Activated CD4-positive, CD25-positive, alpha-beta regulatory T cell treated with anti-CD3 and anti-CD28 coated beads, Interleukin-2, amount 50 U/mL, for 24 hours (primary cell): ENCODE measurements around the gene LOXHD1.

Experiments
- ATAC-seq, 2 donors: fragments of 150-1000 bp; cut with Tn5 transposase; one replicate each; pipeline ENCODE4 v1.10.0; 2021; ENCODE audit warnings: mild to moderate bottlenecking in 1 of 2, moderate library complexity in 1 of 2

LOXHD1 gene, protein sequence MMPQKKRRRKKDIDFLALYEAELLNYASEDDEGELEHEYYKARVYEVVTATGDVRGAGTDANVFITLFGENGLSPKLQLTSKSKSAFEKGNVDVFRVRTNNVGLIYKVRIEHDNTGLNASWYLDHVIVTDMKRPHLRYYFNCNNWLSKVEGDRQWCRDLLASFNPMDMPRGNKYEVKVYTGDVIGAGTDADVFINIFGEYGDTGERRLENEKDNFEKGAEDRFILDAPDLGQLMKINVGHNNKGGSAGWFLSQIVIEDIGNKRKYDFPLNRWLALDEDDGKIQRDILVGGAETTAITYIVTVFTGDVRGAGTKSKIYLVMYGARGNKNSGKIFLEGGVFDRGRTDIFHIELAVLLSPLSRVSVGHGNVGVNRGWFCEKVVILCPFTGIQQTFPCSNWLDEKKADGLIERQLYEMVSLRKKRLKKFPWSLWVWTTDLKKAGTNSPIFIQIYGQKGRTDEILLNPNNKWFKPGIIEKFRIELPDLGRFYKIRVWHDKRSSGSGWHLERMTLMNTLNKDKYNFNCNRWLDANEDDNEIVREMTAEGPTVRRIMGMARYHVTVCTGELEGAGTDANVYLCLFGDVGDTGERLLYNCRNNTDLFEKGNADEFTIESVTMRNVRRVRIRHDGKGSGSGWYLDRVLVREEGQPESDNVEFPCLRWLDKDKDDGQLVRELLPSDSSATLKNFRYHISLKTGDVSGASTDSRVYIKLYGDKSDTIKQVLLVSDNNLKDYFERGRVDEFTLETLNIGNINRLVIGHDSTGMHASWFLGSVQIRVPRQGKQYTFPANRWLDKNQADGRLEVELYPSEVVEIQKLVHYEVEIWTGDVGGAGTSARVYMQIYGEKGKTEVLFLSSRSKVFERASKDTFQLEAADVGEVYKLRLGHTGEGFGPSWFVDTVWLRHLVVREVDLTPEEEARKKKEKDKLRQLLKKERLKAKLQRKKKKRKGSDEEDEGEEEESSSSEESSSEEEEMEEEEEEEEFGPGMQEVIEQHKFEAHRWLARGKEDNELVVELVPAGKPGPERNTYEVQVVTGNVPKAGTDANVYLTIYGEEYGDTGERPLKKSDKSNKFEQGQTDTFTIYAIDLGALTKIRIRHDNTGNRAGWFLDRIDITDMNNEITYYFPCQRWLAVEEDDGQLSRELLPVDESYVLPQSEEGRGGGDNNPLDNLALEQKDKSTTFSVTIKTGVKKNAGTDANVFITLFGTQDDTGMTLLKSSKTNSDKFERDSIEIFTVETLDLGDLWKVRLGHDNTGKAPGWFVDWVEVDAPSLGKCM (N-terminal part only)

DNA sequence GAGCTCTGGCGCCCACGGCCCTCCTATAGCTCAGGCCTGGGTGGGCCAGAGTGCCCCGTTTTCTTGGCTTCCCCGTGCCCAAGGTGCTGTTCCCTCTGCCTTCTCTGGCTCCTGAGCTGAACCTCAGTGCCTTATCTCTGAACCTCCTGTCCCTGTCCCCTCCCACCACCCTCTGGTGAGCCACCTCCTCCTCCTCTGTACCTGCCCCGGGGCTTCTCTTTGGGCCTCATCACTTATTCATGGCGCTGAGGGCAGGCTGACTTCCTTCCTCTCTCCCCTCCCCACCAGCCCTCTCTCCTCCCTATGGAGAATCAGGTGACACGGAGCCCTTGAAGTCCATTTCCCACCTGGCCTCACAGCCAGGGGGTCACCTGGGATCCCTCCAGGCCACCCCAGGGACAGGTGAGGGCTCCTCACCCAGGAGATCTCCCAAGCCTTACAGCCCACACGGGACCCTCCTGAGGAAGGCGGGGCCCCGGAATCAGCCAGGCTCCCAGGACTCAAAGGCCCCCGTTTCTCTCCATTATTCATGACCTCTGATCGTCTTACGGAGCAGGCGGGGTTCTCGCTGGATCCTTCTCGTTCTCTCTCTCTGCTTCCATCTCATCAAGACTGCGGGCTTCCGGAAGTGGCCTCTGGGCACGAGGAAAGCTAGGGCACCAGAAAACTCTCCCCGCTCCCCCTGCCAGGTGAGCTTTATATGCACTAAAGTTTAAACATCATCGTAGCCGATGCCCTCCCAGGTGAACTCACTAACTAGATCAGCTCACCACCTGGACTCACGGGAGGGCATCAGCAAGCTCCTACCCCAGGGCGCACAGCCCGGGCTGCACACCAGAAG lies at the start of gene LOXHD1:
LOXHD1 (minus strand) TSS at position 106 of the 841 bp plus-strand sequence. CDS start 187 bp downstream, outside the sequence.
- no peak for ATAC-seq

DNA sequence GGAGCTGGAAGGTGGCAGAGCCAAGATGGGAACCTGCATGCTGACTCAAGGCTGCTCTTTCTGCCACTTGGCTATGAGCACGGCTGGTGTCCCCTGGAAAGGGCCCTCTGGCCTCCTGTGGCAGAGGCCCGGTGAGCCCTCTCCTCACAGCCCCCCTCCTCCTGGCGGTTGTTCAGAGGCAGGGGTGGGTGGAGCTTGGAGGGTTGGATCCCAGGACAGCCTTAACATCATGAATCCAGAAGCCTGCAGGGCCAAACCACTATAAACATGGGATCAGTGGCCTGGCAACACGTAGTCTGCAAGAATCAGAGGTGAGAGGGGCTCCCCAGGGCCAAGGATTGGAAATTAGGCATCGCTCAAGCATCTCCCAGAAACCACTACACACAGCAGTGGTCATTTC lies 48.5 kb upstream of the LOXHD1 start:
- ATAC-seq = no peak

DNA sequence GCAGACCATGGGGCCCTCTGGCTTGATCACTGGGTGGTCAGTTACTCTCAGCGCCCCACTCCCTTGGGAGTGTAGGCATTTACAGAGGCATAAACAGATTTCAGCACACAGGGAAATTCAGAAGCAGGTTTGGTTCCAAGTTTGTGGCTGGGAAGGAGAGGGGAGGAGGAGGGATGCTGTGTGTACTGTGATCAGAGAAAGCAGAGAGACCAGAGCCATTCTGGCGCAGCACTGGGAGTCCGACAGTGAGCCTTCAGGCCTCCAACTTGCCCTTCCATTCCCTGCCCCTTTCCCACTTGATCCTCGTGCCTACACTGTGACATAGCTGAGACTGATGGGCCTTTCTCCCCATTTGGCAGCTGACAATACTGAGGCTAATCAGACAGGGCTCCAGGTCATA lies 47.8 kb upstream of the LOXHD1 start:
- no peak for ATAC-seq

DNA sequence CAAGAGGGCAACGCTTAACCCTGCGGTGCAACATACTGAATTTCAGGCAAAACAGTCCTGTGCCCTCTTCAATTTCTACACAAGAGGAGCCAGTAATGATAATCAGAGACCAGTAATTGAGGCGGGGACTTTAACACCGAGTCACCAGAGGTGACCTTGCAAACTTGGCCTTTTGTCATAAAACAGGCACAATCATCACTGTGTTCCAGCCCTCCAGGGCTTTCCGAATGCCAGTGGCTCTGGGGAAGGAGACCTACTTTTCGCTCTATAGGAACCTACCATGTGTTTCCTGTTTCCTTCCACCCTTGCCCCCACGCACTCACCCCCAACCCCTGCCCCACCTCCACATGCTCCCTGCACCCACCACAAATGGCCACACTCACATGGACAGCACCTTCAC lies 47.2 kb upstream of the LOXHD1 start:
- no peak for ATAC-seq

DNA sequence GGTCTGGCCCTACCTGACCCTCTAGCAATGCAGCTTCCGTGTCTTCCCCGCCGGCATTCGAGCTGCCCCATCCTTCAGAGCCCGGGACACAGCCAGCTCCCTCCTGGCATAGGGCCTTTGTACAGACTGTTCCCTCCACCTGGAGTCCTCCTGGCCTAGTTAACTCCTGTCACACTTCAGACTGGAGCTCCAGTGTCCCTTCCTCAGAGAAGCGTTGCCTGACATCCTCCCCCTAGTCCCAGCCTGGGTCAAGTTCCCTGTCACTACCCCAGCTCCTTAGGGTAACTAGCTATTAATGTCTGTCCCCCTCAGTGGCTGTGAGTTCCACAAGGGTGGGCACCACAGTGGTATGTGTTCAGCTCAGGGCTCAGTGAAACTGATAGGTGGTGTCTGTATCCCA lies 45.5 kb upstream of the LOXHD1 start:
- ATAC-seq = no peak

DNA sequence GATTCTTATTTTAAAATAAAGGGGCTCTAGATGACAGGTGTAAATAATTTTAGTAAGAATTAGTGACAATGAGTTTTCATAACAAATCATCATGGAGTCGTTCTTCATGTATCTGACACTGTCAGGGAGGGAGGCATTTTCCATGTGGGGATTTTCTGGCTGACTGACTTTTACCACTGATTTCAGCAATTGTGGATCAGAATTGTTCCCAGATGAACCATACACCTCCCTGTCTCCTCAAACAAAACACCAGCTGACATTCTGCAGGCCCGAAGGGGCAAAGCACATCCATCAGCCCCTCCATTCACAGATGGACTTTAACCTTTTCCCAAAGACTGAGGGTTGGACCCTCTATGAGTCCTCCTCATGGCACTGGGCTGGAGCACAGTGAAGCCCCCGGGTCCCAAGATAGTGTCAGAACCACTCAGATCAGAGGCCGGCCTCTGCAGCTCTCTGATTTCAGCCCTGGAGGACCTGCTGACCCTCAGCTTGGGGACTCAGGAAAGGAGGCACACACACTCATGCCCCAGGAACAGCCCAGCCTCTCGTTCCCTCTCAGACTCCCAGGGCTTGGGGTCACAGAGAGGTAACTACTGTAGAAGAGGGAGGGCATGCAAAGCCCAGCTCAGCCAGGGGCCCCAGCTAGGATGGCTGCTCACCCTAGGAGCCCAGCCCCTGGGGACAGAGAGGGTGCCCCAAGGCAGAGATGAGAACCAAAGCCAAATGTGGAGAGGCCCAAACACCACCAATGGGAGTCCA lies 43.2 kb upstream of the LOXHD1 start:
- ATAC-seq = no peak

DNA sequence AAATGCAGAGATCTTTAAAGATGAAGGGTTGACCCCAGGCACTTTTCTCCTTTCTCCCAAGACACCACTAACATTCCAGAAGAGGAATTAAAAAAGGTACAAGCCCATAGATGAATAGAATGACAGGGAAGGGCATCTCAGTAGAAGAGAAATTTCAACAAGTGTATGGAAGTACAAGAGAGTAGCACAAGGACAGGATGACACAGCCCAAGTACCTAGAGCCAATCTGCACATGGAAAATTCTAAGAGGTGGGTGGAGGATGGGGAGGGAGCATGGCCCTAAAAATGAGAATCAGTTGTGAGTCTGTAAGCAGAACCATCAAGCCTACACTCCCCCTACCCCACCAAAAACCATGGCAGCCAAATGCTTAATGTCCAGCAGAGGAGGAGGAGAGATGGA lies 39.7 kb upstream of the LOXHD1 start:
- no peak for ATAC-seq

DNA sequence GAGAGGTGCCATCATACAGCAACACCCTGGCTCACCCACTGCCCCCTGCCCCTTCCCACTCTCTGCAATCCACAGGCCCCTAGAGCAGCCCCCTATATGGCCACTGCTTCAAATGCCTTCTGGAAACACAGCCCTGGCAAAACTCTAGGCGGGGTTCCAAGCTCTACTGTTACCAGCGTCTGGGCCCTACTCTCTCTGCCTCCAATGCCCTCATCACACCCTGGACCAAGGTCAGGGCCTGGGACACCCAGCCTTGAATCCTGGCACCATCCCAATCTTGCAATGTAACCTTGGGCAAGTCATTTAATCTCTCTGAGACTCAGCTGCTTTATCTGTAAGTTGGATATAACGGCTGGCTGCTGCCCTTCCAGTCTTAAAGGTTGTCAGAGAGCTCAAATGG lies 39.2 kb upstream of the LOXHD1 start:
- ATAC-seq = no peak

DNA sequence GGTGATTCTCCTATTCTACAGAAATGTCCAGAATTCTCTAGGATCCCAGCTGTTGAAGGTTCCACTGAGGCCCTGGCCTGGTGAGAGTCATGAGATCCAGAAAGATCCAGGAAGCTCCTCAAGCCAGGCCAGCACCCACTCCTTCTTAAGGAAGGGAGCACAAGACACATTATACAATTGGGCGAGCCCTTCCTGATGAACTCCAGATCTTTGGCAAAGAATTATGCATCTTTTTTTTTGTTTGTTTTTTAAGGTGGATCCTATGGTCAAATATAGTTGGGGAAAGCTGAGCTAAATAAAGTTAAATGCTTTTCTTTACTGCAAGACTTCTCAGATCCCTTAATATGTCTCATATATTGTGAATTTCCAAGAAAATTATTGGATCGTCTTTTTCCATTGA lies 37.0 kb upstream of the LOXHD1 start:
- no peak for ATAC-seq

DNA sequence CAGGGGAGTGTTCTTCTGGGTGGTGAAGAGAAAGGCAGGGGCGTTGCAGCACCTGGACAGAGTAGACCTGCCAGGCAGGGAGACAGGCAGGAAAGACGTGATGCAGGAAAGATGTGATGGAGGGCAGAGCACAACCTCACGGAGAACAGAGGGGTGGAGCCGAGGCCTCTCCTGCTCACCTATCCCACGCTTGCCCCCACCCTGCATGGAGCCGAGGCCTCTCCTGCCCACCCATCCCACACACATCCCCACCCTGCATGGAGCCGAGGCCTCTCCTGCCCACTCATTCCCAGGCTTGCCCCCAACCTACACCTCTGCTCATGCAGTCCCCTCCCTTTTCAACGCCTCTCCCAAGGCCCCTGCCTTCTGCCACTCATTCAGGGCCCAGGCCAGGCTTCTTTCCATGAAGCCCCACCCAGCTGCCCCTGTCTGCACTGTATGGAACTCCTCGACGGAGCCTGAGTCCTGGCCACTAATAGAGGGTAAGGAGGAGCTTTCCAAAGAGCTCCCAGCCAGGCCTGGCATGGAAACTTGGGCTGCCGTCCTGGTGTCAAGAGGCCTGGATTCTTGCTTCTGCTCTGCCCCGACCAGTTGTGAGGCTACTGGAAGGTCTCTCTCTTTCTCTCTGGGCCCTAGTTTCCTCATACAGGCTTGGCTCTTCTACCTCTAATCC lies 32.0 kb upstream of the LOXHD1 start:
- no peak for ATAC-seq

DNA sequence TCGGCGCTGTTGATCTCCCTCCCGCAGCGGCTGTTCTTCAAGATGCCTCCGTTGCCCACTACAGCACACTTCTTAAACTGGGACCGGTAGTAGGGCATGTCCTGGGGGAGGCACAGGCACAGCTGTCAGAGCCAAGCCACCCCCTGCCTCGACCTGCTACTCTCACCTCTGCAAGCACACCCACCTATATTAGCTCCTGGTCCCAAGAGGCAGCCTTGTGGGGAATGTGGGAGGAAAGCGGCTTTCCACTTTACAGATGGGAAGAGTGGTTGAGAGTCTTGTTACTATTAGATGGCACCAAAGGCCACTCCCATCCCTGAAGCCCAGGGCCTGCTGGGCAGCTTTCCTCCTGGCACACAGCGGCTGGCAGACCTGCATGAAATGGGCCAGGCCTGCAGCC lies 29.2 kb upstream of the LOXHD1 start:
- ATAC-seq = no peak

DNA sequence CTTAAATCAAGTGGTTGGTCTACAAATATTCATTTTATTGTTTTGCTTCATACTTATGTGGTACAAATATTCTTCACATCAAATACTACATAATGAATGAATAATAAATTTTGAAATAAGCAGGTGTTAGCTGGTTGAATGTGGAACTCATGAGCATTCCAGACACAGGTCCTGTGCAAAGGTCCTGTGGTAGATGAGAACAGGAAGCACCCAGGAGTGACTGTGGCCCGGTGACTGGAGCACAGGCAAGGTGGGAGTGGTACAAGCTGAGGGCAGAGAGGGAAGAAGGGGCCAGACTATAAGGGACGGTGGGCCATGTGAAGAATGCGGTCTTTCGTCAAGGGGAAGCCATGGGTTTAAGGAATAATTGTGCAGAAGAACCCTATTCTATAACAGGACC lies 26.2 kb upstream of the LOXHD1 start:
- ATAC-seq = no peak

DNA sequence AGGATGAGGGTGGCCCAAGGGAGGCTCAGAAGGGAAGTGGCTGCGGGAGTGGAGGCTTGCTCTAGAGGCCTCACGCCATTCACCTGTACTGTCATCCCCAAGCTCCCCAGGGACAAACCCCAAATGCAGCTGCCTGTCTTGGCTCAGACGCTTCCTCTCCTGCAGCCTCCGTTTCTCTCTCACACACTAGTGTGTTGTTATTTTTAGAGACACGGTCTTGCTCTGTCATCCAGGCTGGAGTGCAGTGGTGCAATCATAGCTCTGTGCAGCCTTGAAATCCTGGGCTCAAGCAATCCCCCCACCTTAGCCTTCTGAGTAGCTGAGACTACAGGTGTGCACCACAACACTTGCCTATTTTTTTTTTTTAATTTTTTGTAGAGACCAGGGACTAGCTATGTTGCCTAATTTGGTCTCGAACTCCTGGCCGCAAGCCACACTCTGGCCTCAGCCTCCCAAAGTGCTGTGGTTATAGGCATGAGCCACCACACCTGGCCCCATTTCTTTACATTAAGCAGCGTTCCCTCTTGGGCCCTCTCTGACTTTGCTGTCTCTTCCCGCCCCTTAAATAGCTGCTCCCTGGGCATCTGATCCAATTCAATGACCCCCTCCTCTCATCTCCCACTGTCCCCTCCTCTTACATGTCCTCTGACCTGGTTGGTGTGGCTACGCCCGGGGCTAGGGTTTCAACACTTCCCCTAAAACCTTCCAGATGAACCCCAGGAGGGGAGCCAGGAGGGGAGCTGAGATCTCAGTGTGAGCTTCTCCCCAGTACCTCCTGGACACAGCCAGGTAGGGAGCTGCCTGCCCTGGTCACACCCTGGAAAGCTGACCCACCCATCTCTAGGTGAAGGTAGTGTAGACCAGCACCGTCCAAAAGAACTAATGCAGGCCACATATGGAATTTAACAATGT lies 24.0 kb upstream of the LOXHD1 start:
- no peak for ATAC-seq

DNA sequence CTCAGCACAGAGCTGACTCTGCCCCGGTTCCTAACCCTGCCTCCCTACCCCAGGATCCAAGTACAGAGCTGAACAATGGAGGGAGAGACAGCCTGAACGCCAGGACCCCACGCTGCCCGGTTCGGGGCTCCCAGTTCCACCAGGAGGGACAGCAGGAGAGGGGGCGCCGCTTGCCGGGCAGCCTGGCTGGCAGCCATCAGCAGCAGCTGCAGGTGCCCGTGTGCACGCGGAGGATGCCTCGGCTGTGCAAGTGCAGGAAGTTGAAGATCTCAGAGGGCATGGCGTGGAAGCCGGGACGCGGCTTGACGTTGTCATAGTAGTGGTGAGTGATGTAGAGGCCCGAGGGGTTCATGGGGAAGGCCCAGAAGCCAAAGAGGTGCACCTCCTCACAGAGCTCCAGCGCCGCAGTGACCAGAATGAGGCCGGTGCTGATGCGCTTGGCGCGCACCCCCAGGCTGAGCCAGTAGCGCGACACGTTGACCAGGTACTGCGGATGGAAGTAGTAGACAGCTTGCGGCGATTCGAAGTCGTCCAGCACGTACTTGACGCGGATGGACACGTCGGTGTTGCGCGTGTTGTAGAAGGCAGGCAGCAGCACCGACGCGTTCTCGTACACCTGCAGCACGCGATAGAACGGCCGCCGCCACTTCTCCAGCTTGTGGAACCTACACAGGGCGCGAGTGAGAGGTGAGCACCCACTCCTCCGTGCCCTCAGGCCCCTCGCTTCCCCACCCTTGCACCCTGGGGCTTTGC lies 23.0 kb upstream of the LOXHD1 start:
- no peak for ATAC-seq

DNA sequence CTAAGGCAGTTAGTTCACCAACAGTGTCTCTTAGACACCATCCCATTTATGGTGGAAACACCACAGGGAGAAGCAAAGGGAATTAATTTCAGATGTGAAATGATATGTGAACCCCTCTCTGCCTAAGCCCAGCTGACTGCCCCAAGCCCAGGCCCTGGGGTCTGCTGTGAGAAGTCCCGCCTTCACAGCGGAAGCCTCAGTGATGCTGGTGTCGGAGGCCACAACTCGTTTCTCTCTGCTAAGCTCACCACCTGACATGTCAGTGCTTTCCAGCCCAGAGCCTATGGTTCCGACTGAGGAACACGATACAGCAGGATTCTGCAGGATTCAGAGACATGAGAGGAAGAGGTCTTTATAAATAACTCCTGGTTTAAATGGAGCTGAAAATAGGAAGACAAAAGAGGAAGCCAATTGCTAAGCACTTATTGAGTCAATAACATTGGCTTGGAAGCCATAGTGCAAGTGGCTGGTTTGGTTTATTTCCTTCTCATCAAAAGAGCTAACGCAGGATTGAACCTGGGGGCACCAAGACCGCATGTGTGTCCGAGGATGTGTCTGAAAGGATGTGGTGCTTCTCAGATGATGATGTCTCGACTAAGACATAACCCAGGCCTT lies 21.9 kb upstream of the LOXHD1 start:
- ATAC-seq = no peak

DNA sequence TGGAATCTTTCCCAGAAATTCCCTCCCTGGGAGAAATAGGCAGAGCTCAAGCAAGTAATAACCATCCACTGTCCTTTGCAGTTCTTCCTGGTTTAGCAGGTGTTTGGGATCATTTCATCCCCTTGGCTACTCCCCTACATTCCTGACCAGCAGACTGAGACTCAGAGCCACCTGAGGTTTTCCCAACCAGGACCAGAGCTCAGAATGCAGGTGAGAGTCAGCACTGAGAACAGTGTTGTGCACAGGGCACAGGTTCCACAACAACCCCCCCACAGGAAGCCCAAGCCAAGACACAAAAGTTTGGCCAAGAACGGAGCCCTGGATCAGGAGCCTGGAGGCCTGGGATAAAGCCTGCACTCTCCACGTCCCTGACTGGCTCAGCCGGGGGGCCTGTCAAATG lies 21.0 kb upstream of the LOXHD1 start:
- no peak for ATAC-seq

DNA sequence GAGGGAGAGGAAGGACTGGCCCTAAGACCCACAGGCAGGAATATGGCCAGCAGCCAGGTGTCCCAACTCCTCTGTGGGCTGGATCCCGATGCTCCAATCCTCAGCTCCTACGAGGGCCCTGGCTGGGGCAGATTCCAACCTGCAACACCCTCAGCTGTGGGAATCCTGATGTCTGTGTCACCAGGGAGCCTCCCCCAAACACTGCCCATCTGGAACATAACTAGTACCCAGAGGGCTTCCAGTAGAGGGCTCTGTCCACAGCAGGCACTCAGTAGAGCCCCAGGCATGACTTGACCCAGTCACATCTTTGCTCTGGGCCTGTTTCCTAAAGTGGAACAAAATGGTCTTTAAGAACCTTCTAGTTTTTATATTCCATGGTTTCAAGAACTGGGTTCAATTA lies 20.6 kb upstream of the LOXHD1 start:
- no peak for ATAC-seq

DNA sequence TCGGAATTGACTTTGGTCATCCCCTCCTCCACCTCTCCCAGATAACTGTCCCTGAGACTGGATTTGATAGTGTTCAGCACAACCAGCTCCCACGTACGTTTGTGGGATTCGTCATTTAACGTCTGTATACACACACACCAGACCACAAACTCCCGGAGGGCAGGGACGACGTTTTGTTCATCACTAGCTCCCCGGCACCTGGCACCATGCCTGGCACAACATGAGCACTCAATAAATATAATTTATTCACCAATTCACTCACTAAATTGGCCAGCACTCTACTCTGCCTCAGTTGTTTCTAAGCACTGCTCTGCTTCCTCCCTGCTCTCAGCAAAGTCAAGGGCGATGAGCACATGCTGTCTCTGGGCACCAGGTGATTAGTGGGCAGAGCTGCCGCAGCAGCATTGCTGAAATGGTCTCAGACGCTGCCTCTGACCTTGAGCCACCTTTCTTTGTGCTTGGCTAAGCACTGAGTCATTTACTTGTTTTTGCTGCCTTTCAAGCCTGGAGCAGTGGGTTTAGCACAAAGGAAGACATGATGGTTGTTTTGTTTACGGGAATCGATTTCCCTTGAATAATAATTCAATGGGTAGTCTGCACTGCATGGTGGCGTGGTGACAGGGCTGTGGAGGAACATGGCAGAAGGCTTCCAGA lies 19.3 kb upstream of the LOXHD1 start:
- no peak for ATAC-seq
